GM23248 (cell line): Measurements from ENCODE around the gene EHBP1L1.

Source experiments
- EZH2 ChIP-seq: fragments of 200-600 bp; sonication (generic); IDR thresholded peaks from 2 replicates; pipeline ENCODE4 v1.6.1; 2018; ENCODE audit warnings: antibody characterized with exemption, mild to moderate bottlenecking; ENCODE audit not compliant: insufficient read depth, poor library complexity, severe bottlenecking
- EZH2phosphoT487 ChIP-seq: fragments of 200-600 bp; sonication (generic); IDR thresholded peaks from 2 replicates; pipeline ENCODE4 v1.6.1; 2018; ENCODE audit warnings: antibody characterized with exemption, moderate library complexity, mild to moderate bottlenecking, low read depth; ENCODE audit not compliant: insufficient read depth

DNA sequence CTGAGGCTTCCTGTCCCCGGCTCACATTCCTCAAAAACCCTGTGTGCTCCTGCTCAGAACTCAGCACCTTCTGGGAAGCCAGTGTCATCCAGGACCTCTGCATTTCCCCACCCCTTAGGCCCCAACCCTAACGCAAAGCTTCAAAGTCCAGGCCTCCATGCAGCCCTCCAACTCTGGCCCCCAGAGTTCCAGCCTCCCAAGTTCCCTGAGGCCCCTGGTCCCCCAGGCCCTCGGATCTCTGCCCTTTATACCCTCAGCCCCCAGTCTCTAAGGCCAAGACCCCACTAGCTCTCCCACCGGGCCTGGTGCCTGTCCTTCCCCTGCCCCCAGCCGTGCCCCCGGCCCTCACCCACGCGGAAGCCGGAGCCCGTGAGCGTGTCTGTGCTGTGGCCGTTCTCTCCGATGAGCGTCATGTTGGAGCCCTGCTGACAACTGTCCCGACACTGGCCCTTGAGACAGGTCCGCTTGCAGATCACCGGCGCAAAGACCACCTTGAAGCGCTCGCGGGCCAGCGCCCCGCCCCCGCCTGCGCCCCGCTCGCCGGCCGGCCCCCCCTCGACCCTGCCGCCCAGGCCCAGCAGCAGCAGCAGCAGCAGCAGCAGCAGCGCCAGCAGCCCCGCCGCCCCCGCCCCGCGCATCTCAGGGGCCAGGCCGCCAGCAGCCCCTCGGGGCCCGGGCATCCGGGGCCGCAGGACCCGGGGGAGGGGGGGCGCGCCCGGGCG is 18.4 kb upstream of the EHBP1L1 start:
- TF ChIP-seq EZH2 (no peak), EZH2phosphoT487 (no peak)
